Measurements from ENCODE around the gene AHRR. TPM values are rescaled to one million over a fixed set of nuclear protein-coding genes. Genes with fewer than 3 reads are reported as not detected.
"Not testable (repeated sequence)": the region's sequence is repeated elsewhere in the genome, so short reads cannot be mapped to it uniquely, and the experiment has no call there.

Gene AHRR
- total RNA-seq, 1 experiment from 2014 or later, result 2.2 TPM

DNA sequence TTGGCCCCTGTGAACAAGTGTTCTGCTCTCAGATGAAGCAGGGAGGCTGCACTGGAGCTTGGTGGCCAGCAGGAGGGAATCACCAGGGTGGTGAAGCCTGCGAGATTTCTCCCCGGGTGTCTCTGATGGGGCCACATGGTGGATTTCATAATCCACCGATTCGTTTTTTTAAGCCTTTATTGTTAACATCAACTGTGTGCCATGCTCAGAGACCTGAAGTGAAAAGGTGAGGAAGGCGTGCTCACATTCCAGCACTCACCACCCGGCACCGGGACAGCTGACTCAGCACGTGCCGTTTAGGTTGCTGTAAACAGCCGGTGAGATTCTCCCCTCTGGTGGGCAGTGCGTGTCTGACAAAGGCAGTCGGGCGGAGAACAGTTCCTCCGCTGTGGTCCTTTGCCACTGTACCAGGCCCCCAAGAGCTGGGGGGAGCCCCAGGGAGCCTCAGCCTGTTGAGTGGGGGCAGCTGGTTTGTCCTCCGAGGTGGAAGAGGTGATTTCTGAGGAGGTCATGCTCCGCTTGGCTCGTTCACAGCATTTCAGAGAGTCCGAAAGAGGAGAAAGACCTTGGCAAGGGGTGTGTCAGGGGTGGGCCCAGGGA is 12.7 kb upstream of the AHRR start:
- DNase-seq, result no peak
- Mint-ChIP-seq H3K36me3 (ENCODE audit: insufficient read depth in 1 of 3, low read depth in 3 of 3) (peaks cover 2 to 37% (median 23%) of the 10 kb centered on the region in 3 experiments), H3K9me3 (no peaks in the 10 kb centered on the region), H3K27ac (peak overlapping the region; percentile 17 to 75 (median 66); a peak in 2 of 7 replicates), H3K27me3 (ENCODE audit: low read depth) (no peaks in the 10 kb centered on the region), H3K4me1 (peaks cover 0 to 12% of the 10 kb centered on the region in 2 experiments), H3K4me3 (no peak overlapping the region)
- H3K18ac ChIP-seq (ENCODE audit: insufficient read length, low read depth, low read length), result no peak overlapping the region
- no peak overlapping the region for H2BK12ac ChIP-seq (ENCODE audit: insufficient read length, low read depth, low read length)
- H3K14ac ChIP-seq (ENCODE audit: insufficient read depth, low read length), result no peak overlapping the region; the same call in 1 of the 2 replicates
- no peak overlapping the region for H3K23ac ChIP-seq (ENCODE audit: insufficient read length, low read depth, low read length)
- H3K79me1 ChIP-seq (ENCODE audit: insufficient read depth, low read depth, low read length, poor library complexity, severe bottlenecking), result no peaks in the 10 kb centered on the region
- no peak overlapping the region for H4K5ac ChIP-seq (ENCODE audit: insufficient read length, low read depth, low read length)
- no peak overlapping the region for H4K91ac ChIP-seq (ENCODE audit: insufficient read length, low read depth, low read length)
- H3K4me2 ChIP-seq (ENCODE audit: insufficient read depth, insufficient read length, low read length), result no peak overlapping the region
- H2BK5ac ChIP-seq (ENCODE audit: insufficient read length, low read length), result no peak overlapping the region
- H2BK20ac ChIP-seq (ENCODE audit: low read depth, low read length, poor library complexity, severe bottlenecking), result no peak overlapping the region
- H3K56ac ChIP-seq (ENCODE audit: insufficient read length, low read depth, low read length), result no peak overlapping the region
- H3K27ac ChIP-seq (ENCODE audit: insufficient read length, low read depth, low read length), result no peak overlapping the region
- H3K4me1 ChIP-seq (ENCODE audit: insufficient read depth, low read length), result no peaks in the 10 kb centered on the region
- no peak overlapping the region for H3K4ac ChIP-seq (ENCODE audit: low read depth, low read length)
- H4K20me1 ChIP-seq (ENCODE audit: control insufficient read depth, insufficient read depth, insufficient read length), result no peaks in the 10 kb centered on the region
- H2AFZ ChIP-seq (ENCODE audit: low read length), result no peak overlapping the region
- H4K8ac ChIP-seq (replicated peaks; ENCODE audit: insufficient read length, low read depth, low read length), result no peak overlapping the region
- H2AK5ac ChIP-seq (ENCODE audit: insufficient read length, low read length), result no peak overlapping the region
- no peaks in the 10 kb centered on the region for H3K27me3 ChIP-seq (ENCODE audit: insufficient read depth, low read length)
- no CpG with 5 or more reads among the region's 18 CpGs for WGBS (ENCODE audit: extremely low coverage, insufficient read length, low lambda C conversion rate)
- no peak overlapping the region for H2BK120ac ChIP-seq (ENCODE audit: low read depth, low read length, poor library complexity, severe bottlenecking)
- H3K9ac ChIP-seq (ENCODE audit: extremely low read depth, insufficient read length, low read length), result no peak overlapping the region
- no peak overlapping the region for H3T11ph ChIP-seq (ENCODE audit: low read length)
- H3K79me2 ChIP-seq (ENCODE audit: insufficient read depth, low read length), result no peaks in the 10 kb centered on the region; the same call in 1 of the 2 replicates
- H2BK15ac ChIP-seq (ENCODE audit: low read depth, low read length), result no peak overlapping the region
- H3K9me3 ChIP-seq (ENCODE audit: control insufficient read depth, low read depth, low read length), result no peaks in the 10 kb centered on the region
- TF ChIP-seq, protein P1, sequence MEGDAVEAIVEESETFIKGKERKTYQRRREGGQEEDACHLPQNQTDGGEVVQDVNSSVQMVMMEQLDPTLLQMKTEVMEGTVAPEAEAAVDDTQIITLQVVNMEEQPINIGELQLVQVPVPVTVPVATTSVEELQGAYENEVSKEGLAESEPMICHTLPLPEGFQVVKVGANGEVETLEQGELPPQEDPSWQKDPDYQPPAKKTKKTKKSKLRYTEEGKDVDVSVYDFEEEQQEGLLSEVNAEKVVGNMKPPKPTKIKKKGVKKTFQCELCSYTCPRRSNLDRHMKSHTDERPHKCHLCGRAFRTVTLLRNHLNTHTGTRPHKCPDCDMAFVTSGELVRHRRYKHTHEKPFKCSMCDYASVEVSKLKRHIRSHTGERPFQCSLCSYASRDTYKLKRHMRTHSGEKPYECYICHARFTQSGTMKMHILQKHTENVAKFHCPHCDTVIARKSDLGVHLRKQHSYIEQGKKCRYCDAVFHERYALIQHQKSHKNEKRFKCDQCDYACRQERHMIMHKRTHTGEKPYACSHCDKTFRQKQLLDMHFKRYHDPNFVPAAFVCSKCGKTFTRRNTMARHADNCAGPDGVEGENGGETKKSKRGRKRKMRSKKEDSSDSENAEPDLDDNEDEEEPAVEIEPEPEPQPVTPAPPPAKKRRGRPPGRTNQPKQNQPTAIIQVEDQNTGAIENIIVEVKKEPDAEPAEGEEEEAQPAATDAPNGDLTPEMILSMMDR (conservative IDR thresholded peaks at IDR 0.05), result peak; percentile 50
- H3K23me2 ChIP-seq (ENCODE audit: insufficient read length, low read depth, low read length, poor library complexity, severe bottlenecking), result no peaks in the 10 kb centered on the region

DNA sequence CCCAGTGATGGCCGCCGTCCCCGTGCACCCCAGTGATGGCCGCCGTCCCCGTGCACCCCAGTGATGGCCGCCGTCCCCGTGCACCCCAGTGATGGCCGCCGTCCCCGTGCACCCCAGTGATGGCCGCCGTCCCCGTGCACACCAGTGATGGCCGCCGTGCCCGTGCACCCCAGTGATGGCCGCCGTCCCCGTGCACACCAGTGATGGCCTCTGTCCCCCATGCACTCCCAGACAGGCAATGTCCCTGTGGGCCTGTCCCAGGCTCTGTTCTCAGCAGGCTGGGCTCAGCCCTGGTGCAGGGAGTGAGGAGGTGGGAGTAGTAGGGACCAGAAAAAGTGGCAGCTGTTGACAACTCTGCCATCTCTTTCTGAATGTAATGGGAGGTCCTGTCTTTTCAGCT is 11.7 kb upstream of the AHRR start:
- not testable (repeated sequence) for H4K8ac ChIP-seq (replicated peaks; ENCODE audit: insufficient read length, low read depth, low read length); H3K27ac Mint-ChIP-seq; H3K4me2 ChIP-seq (ENCODE audit: insufficient read depth, insufficient read length, low read length); H3K23ac ChIP-seq (ENCODE audit: insufficient read length, low read depth, low read length); H4K20me1 ChIP-seq (ENCODE audit: control insufficient read depth, insufficient read depth, insufficient read length); DNase-seq; H3K4me1 ChIP-seq (ENCODE audit: insufficient read depth, low read length); H3K14ac ChIP-seq (ENCODE audit: insufficient read depth, low read length); H3T11ph ChIP-seq (ENCODE audit: low read length); H2BK15ac ChIP-seq (ENCODE audit: low read depth, low read length); H3K27ac ChIP-seq (ENCODE audit: insufficient read length, low read depth, low read length); H3K9ac ChIP-seq (ENCODE audit: extremely low read depth, insufficient read length, low read length); H3K9me3 Mint-ChIP-seq; H3K79me2 ChIP-seq (ENCODE audit: insufficient read depth, low read length); H3K56ac ChIP-seq (ENCODE audit: insufficient read length, low read depth, low read length); H3K4me3 Mint-ChIP-seq; H4K91ac ChIP-seq (ENCODE audit: insufficient read length, low read depth, low read length); H3K18ac ChIP-seq (ENCODE audit: insufficient read length, low read depth, low read length); H2BK120ac ChIP-seq (ENCODE audit: low read depth, low read length, poor library complexity, severe bottlenecking); H3K9me3 ChIP-seq (ENCODE audit: control insufficient read depth, low read depth, low read length); H2BK20ac ChIP-seq (ENCODE audit: low read depth, low read length, poor library complexity, severe bottlenecking); H3K79me1 ChIP-seq (ENCODE audit: insufficient read depth, low read depth, low read length, poor library complexity, severe bottlenecking); H2AFZ ChIP-seq (ENCODE audit: low read length); H3K23me2 ChIP-seq (ENCODE audit: insufficient read length, low read depth, low read length, poor library complexity, severe bottlenecking); H3K27me3 ChIP-seq (ENCODE audit: insufficient read depth, low read length); H2BK12ac ChIP-seq (ENCODE audit: insufficient read length, low read depth, low read length); H2BK5ac ChIP-seq (ENCODE audit: insufficient read length, low read length); H2AK5ac ChIP-seq (ENCODE audit: insufficient read length, low read length); H4K5ac ChIP-seq (ENCODE audit: insufficient read length, low read depth, low read length); H3K4ac ChIP-seq (ENCODE audit: low read depth, low read length); H3K27me3 Mint-ChIP-seq (ENCODE audit: low read depth)
- Mint-ChIP-seq H3K36me3 (ENCODE audit: insufficient read depth in 1 of 3, low read depth in 3 of 3) (peaks cover 4 to 45% (median 28%) of the 10 kb centered on the region in 3 experiments), H3K4me1 (peaks cover 0 to 12% of the 10 kb centered on the region in 2 experiments)
- no CpG with 5 or more reads among the region's 21 CpGs for WGBS (ENCODE audit: extremely low coverage, insufficient read length, low lambda C conversion rate)
